NCI-H345 treated with DMSO at 0.1 percent for 48 hours (cell line): Measurements from ENCODE around the gene PPARGC1A.

Source experiments
- DNase-seq: peaks from one replicate; lab custom pipeline; 2025; ENCODE audit not compliant: unreplicated experiment; lab: John Stamatoyannopoulos, UW

PPARGC1A gene

DNA sequence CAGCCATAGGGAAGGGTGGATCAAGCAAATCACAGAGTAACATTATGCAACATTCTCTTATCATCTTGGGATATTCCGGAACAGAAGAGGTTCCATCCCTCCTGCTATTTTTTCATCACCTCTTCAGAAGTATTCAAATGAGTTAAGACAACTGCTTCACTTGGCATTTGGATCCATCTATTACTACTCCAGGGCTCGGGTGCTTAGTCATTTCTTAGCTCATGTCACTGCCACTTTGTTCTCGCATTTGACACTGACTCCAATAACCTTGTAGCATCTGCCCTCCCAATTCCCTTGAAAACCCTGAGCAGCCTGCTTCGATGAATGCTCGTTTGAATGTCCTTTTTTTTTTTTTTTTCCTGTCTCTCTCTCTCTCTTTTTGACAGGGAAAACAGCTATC, 114.9 kb downstream of the PPARGC1A start:
- DNase-seq = no peak

DNA sequence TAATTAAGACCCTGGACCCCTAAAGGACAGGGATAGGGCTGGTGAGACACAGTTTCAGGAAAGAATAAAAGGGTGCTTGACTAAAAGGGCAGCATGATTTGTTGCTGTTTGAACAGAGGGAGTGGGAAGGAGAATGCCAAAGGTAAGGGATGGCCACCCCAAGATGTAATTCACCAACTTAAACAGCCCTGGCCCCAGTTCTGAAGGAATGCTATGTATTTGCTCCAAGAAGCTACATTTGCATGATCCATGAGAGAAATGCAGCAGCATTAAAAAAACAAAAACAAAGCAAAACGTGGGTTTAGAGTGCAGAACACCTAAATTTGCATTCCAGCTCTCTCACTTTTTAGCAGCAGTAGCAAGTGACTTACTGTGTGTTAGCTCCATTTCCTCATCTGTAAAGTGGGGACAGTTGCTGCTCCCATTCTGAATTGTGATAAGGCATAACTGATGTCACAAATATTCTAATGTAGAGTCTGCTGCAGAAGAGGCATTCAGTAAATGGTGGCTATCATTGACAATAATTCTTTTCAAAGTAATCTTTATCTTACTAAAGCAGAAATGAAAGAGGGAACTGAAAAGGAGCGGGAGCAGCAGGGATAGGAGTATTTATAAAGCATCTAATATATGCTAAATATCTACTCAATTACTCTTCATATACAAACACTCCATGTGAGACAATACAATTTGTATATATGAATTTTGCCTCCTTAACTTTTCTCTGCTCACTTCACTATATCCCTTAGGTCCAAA, 115.8 kb downstream of the PPARGC1A start:
- DNase-seq = no peak

DNA sequence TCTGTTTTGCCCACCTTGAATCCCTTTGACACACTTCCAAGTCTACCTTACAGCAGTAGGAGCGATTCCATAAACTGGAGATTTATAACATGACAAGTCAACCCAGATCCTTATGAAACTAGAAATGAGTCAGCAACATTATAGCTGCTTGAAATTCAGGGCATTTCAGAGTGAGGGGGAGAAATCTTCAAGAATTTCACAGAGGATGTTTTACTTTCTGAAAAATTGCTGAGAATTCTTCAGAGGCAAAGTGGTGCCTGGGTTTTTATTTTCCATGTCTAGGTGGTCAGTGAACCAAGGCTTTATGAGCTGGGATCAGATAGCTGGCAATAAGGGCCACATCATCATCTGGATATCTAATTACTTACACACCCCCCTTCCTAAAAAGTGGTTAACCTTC, 119.8 kb downstream of the PPARGC1A start:
- no peak for DNase-seq

DNA sequence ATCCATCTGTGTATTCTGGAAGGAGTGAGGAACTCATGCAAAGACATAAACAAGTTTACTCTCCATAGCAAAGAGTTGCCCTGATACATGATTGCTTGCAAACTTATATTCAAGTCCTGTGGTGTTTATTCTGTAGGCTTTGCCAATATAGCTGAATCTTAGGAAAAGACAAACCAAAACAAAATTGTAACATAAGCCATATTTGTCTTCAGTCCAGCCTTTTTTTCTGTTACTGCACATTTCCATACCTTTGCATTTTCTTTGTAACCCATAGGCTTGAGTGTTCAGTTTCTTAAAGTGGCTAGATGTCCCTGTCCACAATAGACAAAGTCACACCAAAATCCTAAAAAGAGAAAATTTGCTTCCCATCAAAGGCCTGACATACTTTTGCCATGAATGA, 120.4 kb downstream of the PPARGC1A start:
- no peak for DNase-seq

DNA sequence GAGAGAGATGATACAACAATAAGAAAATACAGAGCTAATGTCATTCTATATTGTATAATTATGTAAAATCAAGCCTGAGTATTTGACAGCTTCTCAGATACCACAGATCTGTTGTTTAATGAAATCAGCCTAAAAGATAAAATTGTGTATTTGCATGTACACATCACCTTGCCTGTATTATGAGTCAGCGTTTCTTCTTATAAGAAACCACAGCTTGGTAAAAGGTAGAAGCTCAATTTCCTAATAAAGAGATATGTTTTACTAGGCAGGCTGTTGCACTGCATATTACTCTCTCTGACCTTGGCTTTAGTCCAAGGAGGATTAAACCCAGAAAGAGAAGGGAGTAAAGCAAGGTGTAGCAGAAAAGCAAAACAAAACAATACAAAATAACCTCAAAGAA, 121.3 kb downstream of the PPARGC1A start:
- no peak for DNase-seq

DNA sequence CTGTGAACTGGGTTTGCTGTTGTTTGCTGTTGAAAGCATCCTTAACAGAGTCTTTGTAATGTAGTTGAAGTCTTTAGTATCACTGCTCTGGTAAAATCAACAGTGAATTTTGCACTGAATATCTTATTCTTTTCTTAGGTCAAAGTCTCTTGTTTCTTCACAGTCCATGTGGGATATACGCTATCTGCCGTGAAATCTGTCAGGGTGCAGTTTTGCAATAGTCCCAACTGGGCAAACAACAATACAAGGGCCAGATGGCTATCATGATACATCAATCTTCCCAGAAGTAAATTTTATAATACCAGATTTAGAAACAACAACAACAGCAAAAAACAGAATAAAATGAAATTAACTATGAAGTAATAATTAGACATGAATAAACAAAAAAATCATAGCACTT, 123.5 kb downstream of the PPARGC1A start:
- no peak for DNase-seq

DNA sequence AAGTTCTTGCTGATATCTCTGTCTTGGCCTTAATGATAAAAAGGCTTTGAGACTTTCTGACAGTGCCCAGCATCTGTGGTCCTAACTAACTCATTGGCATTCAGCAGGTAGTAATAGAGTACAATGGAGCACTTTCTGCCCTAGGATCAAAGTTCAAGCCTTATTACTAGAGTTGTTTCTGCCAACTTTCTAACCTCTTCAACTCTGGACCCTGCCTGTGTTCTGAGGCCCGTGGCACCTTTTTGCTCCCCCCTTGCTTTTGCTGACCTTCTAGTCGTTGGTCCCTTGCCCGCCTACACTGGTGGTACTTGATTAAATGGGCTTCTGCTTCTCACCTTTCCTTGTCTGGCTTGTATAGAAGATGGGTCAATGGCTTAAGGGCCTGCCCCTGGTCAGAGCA, 126.3 kb downstream of the PPARGC1A start:
- no peak for DNase-seq

DNA sequence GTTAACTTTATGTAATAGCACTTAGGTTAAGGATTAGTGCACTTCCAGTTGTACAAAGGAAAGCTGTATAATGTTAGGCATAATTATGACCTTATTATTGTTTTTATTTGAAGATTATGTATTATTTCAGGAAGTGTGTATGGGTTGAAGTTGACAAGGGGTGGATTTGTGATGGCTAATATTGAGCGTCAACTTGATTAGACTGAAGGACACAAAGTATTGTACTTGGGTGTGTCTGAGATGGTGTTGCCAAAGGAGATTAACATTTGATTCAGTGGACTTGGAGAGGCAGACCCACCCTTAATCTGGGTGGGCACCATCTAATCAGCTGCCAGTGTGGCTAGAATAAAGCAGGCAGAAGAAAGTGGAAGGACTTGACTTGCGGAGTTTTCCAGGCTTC, 127.3 kb downstream of the PPARGC1A start:
- DNase-seq = no peak

DNA sequence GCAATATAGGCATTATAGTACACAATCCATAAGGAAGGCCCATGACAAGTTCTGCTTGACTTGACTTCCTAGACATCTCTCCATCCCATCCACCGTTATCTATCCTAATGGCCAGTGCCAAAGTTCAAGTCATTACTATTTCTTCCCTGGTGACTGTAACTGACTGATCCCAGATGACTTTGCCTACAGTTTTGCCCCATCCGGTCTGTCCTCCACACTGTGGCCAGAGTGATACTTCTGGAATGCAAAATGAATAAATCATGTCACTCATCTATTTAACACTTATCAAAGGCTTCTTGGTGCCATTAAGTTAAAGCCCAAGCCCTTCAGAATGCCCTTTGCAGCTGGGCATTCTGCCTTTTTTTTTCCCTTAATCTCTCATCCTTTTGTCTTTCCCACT, 130.8 kb downstream of the PPARGC1A start:
- no peak for DNase-seq

DNA sequence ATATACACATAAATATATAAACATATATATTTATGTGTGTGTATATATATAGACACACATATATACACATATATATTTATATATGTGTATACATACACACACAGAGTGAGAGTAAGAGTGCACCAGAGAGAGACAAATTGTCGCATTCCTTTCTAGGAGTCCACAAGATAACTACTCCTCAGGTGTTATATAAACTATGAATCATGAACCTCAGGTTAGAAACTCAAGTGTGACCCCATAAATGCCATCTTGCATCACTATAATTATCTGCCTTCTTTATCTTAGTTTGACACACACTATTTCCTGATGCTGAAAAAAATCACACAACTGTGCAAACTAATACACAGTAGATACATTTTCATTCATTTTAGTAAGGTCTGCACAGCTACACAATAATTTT, 135.2 kb downstream of the PPARGC1A start:
- DNase-seq = no peak

DNA sequence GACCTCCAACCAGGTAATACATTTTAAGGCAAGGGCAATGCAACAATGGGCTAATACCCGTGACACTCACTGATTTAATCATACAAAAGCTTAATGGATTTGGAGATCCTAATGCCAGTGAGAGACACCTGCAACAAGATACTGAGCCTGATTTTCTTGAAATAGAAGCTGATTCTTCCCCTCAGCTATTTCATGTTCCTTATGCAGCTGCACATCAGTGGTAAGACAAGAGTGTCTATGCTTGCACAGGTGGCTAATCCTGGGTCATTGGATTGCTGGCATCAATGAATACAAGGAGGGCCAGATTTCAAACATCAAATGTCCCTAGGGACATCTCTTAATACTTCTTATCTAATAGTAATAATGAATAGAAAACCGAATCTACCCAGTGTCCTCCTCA, 139.7 kb downstream of the PPARGC1A start:
- DNase-seq = no peak

DNA sequence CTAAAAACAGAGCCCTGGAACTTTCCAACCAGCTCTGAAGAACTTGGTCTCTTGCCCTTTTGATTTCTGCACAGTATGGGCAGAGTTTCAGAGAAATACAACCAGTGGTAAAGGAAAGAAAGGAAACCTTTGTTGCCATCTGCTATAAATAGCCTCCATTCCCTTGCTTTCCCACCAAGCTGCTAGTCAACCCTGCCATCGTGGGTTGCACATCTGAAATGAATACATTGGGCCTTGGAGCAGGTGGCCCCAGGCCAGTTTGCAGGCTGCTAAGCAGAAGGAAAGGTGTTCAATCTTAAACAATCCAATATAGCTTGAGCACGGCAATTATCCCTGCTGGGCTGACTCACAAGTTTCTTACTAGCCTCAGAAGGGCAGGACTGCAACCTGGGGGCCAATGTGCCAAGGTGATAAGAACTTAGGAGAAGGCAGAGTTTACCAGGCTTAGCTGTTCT, 142.5 kb downstream of the PPARGC1A start:
- DNase-seq = no peak

DNA sequence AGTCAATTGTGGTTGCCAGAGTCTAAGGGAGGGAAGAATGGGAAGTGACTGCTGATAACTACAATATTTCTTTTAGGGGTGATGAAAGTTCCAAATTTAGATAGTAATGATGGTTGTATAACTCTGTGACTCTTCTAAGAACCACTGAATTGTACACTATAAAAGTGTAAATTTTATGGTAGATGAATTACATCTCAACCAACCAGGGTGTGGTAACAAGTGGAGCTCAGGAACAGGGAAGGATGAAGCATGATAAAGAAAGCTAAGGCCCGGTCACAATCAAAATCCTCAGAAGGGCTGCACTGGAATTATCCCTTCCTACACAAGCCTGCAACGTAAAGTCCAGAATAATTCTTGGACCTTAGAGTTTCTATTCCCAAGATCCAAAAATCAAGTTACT, 143.2 kb downstream of the PPARGC1A start:
- DNase-seq = no peak

DNA sequence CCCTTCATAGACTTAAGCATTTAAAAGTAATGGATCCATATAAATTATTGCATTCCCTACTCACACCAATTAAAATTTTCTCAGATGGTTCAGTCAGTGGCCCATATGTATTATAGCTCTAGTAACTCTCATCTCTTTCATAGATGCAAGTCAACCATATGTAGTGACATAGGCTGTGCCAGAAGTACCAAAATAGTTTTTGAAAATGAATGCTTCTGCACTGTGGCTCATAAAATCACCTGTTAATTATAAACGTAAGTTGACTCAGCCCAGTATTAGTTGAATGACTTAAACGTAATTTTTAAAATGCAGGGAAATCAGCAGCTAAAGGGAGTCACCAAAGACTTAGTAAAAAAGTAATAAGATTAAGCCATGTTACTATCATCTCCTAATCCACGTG, 143.8 kb downstream of the PPARGC1A start:
- DNase-seq = no peak

DNA sequence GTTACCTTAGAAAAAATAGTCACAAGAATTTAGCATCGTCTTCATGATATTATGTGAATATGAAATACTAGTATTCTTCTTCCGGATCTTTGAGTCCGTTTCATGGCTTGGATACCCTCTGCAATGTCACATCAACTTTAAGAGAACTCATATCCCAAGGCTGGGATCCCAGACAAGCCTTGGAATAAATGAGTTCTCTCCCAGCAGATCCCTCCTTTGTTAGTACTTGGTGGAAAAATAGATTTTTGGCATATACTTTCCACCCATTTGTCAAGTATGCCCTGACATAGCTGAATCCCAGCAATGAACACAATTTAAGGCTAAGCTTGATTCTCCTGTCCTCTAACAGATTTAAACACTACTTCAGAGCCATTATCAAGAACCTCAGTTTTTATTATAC, 144.5 kb downstream of the PPARGC1A start:
- DNase-seq = no peak
